Measurements from ENCODE around the gene KRTAP5-7. TPM values are rescaled to one million over a fixed set of nuclear protein-coding genes. Genes with fewer than 3 reads are reported as not detected.

The KRTAP5-7 gene
- total RNA-seq, 3 donors from 2014 or later (not counting 1 experiment from before 2014, with no cell fraction given): 0.19 to 0.25 TPM; not detected in 1

GRCh38 chr11:71504531-71504930 lies 22.5 kb upstream of the KRTAP5-7 start:
- peaks cover 2 to 3% of the 10 kb centered on the region in 2 donors for H3K9me3 Mint-ChIP-seq
- H3K4me3 Mint-ChIP-seq: no peak overlapping the region
- DNase-seq: no peak
- 84% methylated on average over 10 of the region's 10 CpGs for WGBS (ENCODE audit: insufficient coverage)
- Histone ChIP-seq H3K4me1 (ENCODE audit: control insufficient read depth, insufficient read depth, low read length) (no peaks in the 10 kb centered on the region), H3K27ac (ENCODE audit: low read length) (no peak overlapping the region), H3K9me3 (ENCODE audit: control insufficient read depth, insufficient read depth, low read length) (no peaks in the 10 kb centered on the region), H3K4me3 (ENCODE audit: low read length) (no peak overlapping the region), H3K27me3 (ENCODE audit: control insufficient read depth, insufficient read depth, low read length) (no peaks in the 10 kb centered on the region), H3K36me3 (ENCODE audit: control insufficient read depth, insufficient read depth, low read length) (peaks cover 38% of the 10 kb centered on the region)
- no peak for ATAC-seq
- H3K36me3 Mint-ChIP-seq: peaks cover 24% of the 10 kb centered on the region
- TF ChIP-seq, protein P1, sequence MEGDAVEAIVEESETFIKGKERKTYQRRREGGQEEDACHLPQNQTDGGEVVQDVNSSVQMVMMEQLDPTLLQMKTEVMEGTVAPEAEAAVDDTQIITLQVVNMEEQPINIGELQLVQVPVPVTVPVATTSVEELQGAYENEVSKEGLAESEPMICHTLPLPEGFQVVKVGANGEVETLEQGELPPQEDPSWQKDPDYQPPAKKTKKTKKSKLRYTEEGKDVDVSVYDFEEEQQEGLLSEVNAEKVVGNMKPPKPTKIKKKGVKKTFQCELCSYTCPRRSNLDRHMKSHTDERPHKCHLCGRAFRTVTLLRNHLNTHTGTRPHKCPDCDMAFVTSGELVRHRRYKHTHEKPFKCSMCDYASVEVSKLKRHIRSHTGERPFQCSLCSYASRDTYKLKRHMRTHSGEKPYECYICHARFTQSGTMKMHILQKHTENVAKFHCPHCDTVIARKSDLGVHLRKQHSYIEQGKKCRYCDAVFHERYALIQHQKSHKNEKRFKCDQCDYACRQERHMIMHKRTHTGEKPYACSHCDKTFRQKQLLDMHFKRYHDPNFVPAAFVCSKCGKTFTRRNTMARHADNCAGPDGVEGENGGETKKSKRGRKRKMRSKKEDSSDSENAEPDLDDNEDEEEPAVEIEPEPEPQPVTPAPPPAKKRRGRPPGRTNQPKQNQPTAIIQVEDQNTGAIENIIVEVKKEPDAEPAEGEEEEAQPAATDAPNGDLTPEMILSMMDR (IDR thresholded peaks at IDR 0.05): no peak
- no peak overlapping the region for H3K27ac Mint-ChIP-seq
- H3K27me3 Mint-ChIP-seq (ENCODE audit: low read depth in 2 of 2): no peaks in the 10 kb centered on the region
- peaks cover 0 to 4% of the 10 kb centered on the region in 2 donors for H3K4me1 Mint-ChIP-seq
- intact Hi-C loops (cut with micrococcal nuclease): no loop called here

- H3K4me1 Mint-ChIP-seq: peaks cover 0 to 4% of the 10 kb centered on the region in 2 donors
- no peak overlapping the region for H3K27ac Mint-ChIP-seq
- no peak for DNase-seq
- Histone ChIP-seq H3K27ac (ENCODE audit: low read length) (no peak overlapping the region), H3K36me3 (ENCODE audit: control insufficient read depth, insufficient read depth, low read length) (peaks cover 34% of the 10 kb centered on the region), H3K9me3 (ENCODE audit: control insufficient read depth, insufficient read depth, low read length) (peaks cover 4% of the 10 kb centered on the region), H3K27me3 (ENCODE audit: control insufficient read depth, insufficient read depth, low read length) (no peaks in the 10 kb centered on the region), H3K4me3 (ENCODE audit: low read length) (no peak overlapping the region), H3K4me1 (ENCODE audit: control insufficient read depth, insufficient read depth, low read length) (no peaks in the 10 kb centered on the region)
- TF ChIP-seq, protein P1 (IDR thresholded peaks at IDR 0.05): no peak
- no peak for ATAC-seq
- intact Hi-C loops (cut with micrococcal nuclease): no loop called here
- H3K4me3 Mint-ChIP-seq: no peak overlapping the region
- H3K9me3 Mint-ChIP-seq: peaks cover 2 to 5% of the 10 kb centered on the region in 2 donors
- peaks cover 28% of the 10 kb centered on the region for H3K36me3 Mint-ChIP-seq
- no peaks in the 10 kb centered on the region for H3K27me3 Mint-ChIP-seq (ENCODE audit: low read depth in 2 of 2)
- WGBS (ENCODE audit: insufficient coverage): 100% methylated on average over 1 of the region's 2 CpGs
Observed at GRCh38 chr11:71505001-71505400, 22.1 kb upstream of the KRTAP5-7 start.

DNA sequence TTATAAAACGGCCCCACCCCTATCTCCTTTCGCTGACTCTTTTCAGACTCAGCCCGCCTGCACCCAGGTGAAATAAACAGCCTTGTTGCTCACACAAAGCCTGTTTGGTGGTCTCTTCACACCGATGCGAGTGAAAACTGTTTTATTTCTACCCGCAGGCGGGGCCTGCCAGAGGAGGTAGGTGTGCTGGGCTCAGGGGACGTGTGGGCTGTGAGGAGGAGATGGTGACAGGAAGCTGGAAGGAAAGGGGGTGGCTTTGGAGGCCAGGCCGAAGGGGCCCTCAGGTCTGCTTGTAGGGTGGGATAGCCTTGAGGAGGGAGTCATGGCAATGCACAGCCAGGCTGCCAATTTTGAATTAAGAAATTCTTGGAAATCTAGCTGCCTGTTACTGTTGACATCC lies 21.3 kb upstream of the KRTAP5-7 start:
- peaks cover 27% of the 10 kb centered on the region for H3K36me3 ChIP-seq (ENCODE audit: control insufficient read depth, insufficient read depth, low read length)

More for the DNA sequence above, 21.3 kb upstream of the KRTAP5-7 start:
- Histone ChIP-seq H3K27me3 (ENCODE audit: control insufficient read depth, insufficient read depth, low read length) (no peaks in the 10 kb centered on the region), H3K4me3 (ENCODE audit: low read length) (no peak overlapping the region), H3K4me1 (ENCODE audit: control insufficient read depth, insufficient read depth, low read length) (no peaks in the 10 kb centered on the region), H3K27ac (ENCODE audit: low read length) (no peak overlapping the region), H3K9me3 (ENCODE audit: control insufficient read depth, insufficient read depth, low read length) (peaks cover 8% of the 10 kb centered on the region)
- Mint-ChIP-seq H3K4me3 (no peak overlapping the region), H3K9me3 (peaks cover 2 to 5% of the 10 kb centered on the region in 2 donors), H3K27me3 (ENCODE audit: low read depth in 2 of 2) (no peaks in the 10 kb centered on the region), H3K4me1 (peaks cover 0 to 4% of the 10 kb centered on the region in 2 donors), H3K27ac (peak overlapping the region in 1 of 2 donors; percentile 44), H3K36me3 (peaks cover 28% of the 10 kb centered on the region)
- DNase-seq (no peak), ATAC-seq (no peak)
- TF ChIP-seq, protein P1 (IDR thresholded peaks at IDR 0.05): no peak
- intact Hi-C loops (cut with micrococcal nuclease): no loop called here
- WGBS (ENCODE audit: insufficient coverage): 86% methylated on average over 9 of the region's 9 CpGs

Measured in natural killer cell (primary cell).